Amygdala (tissue), 56 donors: ENCODE results near the gene FADS2.

Experiments used
- DNase-seq, 56 donors: peaks; one replicate each; lab custom pipeline; 2025; lab: John Stamatoyannopoulos, UW

FADS2 gene

DNA sequence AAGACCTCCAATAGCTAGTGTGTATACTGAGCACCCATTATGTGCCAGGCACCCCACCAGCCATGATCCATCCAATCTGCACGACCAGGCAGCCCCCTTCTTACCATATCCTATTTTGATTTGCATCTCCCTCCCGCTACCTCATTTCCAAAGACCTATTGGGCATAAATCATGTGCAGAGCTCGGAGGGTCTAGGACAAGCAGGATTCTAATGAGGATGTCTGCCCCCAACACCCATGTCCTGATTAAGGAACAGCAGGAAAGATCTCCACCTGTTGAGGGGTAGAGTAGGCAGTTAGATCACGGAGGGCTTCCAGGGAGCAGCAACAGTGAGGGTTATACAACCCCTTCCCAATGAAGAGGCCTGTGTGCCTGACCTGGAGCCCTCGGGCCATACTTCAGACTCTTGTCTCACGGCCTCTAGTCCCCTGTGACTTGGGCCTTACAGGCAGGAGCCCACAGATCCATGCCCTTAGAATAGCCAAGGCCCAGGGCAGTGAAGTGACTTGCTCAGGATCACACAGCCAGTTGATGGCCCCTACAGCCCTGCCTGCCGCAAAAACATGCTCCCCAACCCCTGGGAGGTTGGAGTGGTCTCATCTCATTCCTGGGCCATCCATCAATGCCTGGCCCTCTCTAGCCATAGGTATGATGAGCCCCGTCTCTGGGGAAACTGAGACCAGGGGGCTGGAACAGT is 85.7 kb downstream of the FADS2 start:
- no peak for DNase-seq

DNA sequence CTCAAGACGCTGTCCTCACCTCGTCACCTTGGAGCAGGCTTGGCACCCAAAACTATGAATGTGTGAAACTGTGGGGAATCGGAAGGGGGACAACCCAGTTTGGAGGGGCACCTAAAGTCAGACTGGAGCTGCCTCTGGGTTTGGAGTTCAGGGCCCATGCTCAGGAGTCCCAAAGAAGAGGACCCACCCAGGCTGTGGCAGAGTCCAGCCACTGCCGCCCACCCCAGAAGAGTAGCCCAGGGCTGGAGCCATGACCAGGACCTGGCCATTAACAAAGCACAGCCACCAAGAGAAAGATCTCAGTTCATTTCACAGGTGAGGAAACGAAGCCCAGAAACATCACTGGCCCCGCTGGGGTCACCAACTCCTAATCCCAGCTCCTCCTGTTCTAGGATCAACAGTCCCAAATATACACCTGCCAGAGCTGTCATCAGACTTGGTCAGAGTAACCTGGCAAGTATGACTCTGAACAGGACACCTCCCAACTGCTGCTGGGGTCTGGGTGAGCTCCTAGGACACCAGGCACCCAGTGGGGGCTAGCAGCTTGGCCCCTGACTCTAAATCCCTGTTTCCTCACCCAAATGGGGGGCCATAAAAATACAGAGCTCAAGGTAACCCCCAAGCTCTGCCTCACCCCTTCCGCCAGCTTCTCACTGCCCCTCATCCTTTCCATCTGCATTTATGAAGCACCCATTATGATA is 86.5 kb downstream of the FADS2 start:
- DNase-seq, result no peak

DNA sequence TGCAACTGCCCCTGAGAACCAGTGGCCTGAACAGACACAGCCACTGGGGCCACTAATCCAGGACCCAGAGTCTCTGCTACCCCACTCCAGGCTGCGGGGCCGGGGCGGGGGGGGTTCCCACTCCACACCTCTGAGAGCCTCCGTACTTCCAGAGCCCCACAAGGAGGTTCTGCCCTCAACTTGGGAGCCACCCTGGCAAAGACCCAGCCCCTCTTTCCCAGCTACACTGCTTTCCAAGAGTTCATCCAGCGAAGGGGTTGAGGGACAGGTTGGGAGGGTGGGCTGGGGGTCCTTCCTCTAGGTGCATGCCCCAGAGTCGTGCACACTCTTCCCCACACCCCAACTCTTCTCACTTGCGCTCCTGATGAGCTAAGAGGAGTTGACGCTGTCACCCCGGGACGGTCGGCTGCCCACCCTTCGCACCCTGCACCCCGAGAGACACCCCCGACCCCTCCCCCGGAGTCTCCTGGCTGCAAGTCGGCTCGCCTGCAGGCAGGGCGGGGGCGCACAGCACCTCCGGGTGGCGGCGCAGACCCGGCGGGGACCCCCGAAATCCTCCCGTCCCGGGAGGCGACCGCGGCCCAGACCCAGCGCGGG is 88.7 kb downstream of the FADS2 start:
- peak in 1 of 56 donors; percentile 66 for DNase-seq
